Ovary (tissue), 3 donors: ENCODE data around the gene SAE1.

ENCODE experiments used
- CTCF ChIP-seq, 3 donors: fragments of 450-650 bp in 2 of 3; fragments of 200-600 bp in 1 of 3; IDR thresholded peaks; one replicate each; pipeline versions ENCODE4 v1.5.1 to v1.8.0; 2016 to 2022; ENCODE audit warnings: antibody characterized with exemption in 3 of 3, mild to moderate bottlenecking in 1 of 3
- EP300 ChIP-seq: sonication (generic); formaldehyde crosslinking; IDR thresholded peaks from one replicate; pipeline ENCODE4 v1.6.1; 2017; ENCODE audit warnings: antibody characterized with exemption
- POLR2A ChIP-seq: fragments of 450-650 bp; IDR thresholded peaks from one replicate; pipeline ENCODE4 v1.6.1; 2017; ENCODE audit warnings: antibody characterized with exemption, mild to moderate bottlenecking, moderate library complexity
- donor health status: DM: no; HTN: no; CAD: no.

GRCh38 chr19:47241919-47242577 is 111.4 kb downstream of the SAE1 start:
- TF ChIP-seq CTCF (IDR thresholded peaks at IDR 0.05) = no peak
- no peak for TF ChIP-seq POLR2A
- TF ChIP-seq EP300 = no peak
